HG03460 (cell line): ENCODE results near the gene PPP1R3E.
"Not testable (repeated sequence)": the region's sequence is repeated elsewhere in the genome, so short reads cannot be mapped to it uniquely, and the experiment has no call there.

ENCODE experiments used
- ATAC-seq: cut with Tn5 transposase; IDR thresholded peaks from one replicate; pipeline ENCODE4 v1.9.1; 2021; ENCODE audit not compliant: unreplicated experiment

PPP1R3E gene

DNA sequence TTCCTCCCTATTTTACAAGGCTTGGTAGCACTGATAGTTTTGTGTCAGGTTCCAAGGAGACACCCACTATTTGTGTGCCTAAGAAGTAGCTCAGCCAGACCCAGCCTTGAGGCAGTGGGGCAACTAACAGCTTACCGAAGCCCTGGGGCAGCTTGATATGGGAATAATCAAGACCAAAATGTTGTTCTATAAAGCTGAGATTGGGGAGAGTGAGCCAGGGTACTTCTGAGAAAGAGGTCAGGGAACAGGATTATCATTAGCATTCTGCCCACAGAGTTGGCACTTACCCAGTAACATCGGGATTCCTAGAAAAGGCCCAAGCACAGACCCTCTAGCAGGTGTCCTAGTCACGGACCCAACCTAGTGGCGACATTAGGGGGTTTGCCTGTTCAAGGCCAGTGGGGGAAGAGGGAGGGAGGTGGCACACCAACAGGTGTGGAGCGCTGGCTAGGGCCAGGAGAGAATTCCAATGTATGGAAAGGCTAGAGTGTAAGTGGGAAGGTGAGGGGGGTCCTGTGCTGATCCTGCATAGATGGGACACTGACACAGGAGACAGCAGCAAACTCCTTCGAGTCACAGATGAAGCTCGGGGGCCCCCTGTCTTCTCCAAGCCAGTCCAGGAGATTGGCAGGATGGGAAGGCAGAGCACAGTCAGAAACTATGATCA, 4.9 kb downstream of the PPP1R3E start:
- no peak for ATAC-seq

DNA sequence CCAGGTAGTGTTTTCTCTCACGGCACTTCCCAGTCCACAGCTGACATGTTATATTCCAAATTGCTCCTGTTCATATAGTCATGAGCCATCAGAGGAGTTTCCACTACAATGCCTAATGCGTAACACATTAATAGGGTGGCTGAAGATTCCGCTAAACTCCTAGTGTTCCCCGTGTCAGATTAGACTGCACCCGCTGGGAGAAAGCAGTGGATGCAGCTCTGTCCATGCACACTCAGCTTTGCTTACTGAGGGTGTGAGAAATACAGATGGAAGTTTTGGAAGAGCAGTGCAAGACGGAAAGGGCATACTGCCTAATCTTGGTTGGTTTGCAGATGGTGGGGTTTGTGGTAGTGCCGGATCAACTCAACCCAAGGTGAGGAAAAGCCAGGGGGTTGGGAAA, 5.6 kb downstream of the PPP1R3E start:
- no peak for ATAC-seq

DNA sequence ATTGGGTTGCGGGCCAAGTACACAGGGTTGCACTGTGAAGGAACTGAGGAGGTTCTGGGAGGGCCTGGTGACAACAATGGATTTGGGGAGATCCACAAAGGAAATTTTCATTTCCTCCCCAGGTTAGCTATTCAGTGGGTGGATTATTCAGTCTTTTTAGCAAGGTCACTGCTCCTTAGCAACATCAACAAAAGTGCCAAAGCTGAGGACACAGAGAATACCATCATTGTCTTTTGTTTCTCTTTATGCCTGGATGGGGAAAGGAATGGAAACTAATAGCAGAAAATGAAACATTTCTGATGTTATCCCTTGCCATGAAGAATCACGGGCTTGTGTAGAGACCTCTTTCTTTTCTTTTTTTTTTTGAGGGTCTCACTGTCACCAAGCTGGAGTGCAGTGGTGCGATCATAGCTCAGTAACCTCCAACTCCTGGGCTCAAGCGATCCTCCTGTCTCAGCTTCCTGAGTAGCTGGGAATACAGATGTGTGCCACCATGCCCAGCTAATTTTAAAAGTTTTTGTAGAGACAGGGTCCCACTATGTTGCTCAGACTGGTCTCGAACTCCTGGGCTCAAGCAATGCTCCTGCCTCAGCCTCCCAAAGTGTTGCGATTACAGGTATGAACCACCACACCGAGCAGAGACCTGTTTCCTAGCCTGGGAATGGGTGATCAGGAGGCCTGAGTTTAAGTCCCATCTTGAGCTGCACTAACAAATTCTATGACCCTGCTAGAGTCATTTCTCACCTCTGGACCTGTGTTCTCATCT, 6.5 kb downstream of the PPP1R3E start:
- no peak for ATAC-seq

DNA sequence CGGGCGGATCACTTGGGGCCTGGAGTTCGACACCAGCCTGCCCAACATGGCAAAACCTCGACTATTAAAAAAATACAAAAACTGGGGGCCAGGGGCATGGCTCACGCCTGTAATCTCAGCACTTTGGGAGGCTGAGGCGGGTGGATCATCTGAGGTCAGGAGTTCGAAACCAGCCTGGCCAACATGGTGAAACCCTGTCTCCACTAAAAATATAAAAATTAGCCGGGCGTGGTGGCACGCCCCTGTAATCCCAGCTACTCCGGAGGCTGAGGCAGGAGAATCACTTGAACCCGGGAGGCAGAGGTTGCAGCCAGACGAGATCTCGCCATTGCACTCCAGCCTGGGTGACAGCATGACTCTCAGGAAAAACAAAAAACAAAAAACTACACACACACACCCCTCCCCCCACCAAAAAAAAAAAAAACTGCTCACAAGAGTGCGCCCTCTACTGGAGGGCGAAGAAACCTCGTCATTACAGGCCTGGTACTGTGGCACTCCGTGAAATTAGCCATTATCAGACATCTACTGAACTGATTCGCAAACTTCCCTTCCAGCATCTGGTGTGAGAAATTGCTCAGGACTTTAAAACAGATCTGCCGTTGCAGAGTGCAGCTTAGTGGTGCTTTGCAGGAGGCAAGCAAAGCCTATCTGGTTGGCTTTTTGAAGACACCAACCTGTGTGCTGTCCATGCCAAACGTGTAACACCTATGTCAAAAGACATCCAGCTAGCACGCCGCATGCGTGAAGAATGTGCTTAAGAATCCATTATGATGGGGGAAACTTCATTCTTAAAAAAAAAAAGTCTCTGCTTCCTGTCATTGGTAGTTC, 7.7 kb downstream of the PPP1R3E start:
- ATAC-seq: no peak

- ATAC-seq: no peak
Observed at GRCh38 chr14:23286902-23287479, 15.7 kb downstream of the PPP1R3E start.

DNA sequence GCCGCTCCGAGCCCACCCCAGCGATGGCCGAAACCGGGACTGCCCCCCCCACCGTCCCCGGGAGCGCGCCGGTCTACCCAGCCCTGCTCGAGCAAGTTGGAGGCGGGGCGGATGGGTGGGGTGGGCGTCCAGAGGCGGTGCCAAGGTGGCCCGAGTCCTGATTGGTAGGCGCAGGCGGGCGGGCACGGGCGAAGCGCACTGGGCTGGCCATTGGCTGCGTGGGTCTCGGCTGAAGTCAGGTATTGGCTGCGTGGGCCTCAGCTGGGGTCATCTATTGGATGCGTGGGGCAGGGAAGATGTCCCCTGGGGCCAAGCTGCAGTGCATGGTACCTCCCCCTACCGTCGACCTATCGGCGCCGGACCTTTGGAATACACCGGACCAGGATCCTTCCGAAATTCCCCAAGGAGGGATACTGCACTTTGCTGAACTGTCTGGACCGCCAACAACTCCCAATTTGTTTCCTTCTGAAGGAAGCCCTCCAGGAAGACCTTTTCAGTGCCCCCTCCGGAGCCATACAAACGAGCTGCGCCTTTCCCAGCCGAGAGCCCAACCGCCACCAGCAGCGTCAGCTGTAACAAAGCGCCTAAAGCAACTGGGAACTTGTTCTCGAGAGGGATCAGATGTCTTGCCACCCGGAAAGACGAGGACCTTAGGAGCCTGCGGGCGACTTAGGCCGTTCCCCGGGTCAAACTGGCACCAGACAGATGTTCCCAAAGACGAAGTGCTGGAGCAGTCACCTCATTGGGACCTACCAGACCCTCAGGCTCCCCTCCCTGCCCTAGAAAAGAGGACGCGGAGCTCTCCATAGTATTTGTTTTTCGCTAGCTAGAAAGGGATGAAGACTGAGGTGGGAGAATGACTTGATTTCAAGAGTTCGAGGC, 16.4 kb downstream of the PPP1R3E start, which contains the start of gene HOMEZ:
Gene HOMEZ, minus strand, starts transcription at position 113 of the 882 bp plus-strand sequence. CDS start 180 bp downstream, outside the sequence.
- ATAC-seq: peak; percentile 96

DNA sequence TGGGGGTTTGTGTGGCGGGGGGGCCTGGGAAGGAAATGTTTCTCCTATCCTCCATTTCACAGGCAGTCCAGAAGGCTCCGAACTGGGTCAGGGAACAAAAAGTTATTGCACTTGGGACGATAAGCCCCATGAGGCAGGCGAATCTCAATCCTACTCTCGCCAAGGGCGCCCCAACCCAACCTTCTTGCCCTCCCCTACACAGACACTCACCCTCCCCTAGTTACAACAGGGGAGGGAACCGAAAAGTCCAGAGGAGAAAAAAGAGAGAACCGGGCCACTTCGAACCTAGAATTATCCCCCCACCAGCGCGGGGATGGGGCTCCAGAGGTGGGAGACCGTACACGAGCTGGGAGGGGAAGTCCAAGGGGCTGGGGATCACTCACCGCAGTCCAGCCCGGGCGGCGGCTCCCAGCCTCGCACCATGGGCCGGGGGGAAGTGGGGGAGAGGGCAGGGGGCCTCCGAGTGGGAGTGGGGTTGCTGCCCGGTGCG, 17.1 kb downstream of the PPP1R3E start:
- ATAC-seq: peak; percentile 20

GRCh38 chr14:23284654-23285529, 17.8 kb downstream of the PPP1R3E start:
- no peak for ATAC-seq

DNA sequence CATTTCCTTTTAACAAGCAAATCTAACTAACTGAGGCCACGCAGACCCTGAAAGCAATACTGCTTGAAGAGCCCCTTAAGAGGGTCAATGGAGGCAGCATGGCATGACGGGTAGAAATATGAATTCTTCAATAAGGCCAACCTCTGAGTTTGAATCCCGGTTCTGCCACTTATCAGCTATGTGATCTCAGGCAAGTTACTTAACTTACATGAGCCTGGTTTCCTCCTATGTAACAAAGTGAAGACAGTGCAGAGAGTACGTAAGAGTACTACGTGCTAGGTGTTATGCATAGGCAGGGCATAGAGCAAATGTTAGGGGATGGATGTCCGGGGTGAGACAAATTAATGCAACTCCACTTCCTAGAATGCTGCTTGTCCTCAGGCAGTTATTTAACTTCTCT, 21.4 kb downstream of the PPP1R3E start:
- ATAC-seq: no peak

DNA sequence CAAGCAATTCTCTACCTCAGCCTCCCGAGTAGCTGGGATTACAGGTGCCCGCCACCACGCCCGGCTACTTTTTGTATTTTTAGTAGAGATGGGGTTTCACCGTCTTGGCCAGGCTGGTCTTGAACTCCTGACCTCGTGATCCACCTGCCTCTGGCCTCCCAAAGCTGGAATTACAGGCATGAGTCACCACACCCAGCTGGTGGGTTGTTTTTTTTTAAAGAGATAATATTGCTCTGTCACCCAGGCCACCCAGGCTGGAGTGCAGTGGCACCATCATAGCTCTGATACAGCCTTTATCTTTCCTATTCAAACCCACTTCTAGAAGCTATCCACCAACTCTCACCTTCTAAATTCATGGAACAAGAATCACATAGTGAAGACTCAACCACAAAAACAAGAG, 24.7 kb downstream of the PPP1R3E start:
- ATAC-seq: not testable (repeated sequence)

- no peak for ATAC-seq
Observed at GRCh38 chr14:23277189-23277588, 25.5 kb downstream of the PPP1R3E start.

DNA sequence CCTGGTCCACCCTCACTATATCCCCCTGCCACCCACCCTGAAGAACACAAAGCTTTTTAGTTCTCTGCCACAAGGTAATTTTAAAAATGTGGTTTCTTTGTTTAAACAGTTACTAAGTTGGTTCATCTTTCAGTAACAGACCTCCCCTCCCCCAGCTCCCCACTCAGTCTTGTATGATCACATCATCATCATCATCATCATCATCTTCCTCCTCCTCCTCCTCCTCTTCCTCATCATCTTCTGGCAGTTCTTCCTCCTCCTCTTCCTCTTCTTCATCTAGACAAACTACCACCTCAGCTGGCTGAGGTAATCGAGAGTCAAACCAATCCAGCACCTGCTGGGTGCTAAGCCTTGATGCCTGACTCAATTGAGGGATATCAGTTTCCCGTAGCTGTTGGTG, 27.2 kb downstream of the PPP1R3E start:
- ATAC-seq: no peak

DNA sequence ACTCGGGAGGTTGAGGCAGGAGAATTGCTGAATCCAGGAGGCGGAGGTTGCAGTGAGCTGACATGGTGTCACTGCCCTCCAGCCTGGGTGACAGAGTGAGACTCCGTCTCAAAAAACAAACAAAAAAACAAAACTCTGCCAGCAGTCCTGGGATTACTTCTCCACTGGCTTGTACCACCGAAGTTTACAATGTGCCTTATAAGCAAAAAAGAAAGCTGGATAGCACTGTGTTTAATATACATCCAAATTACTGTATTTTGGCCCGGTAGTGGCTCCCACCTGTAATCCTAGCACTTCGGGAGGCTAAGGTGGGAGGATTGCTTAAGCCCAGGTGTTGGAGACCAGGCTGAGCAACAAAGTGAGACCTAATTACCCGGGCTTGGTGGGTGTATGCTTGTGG, 33.5 kb downstream of the PPP1R3E start:
- no peak for ATAC-seq

DNA sequence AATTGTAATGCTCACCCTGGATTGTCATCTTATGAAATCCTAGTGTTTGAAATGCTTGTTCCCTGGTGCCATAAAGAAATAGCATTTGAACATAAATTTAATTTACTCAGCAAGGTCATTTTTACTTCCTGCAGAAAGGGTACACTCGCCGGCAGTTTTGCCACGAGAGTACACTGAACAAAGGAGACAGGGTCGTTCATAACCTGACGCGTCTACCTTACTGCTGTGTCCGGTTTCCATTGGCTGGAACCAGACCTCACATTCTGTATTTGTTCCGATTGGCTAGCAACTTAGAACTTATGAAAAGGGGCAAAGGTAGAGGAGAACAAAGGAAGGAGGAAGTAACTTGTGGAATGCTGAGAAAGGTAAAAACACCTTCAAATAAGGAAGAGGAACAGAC, 41.8 kb downstream of the PPP1R3E start:
- ATAC-seq: not testable (repeated sequence)

- no peak for ATAC-seq
Observed at GRCh38 chr14:23259426-23259825, 43.2 kb downstream of the PPP1R3E start.

DNA sequence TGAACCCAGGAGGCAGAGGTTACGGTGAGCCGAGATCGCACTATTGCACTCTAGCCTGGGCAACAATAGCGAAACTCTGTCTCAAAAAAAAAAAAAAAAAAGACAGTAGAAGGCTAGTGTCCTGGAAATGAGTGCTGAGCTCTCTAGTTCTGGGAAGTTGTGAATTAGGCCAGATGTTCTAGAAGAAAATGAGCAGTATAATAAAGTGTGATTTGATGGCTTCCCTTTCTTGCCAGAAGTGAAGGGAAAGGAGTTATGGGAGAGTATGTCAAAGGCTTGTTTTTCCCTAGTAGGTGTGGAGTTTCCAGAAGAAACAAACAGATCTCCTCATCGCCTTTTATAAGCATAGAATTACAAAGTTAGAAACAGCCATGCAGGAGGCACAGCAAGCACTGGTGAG, 44.4 kb downstream of the PPP1R3E start:
- ATAC-seq: no peak

GRCh38 chr14:23252420-23253333, 50.0 kb downstream of the PPP1R3E start:
- no peak for ATAC-seq

- ATAC-seq: no peak
Observed at GRCh38 chr14:23252006-23252405, 50.7 kb downstream of the PPP1R3E start.
